ENCODE results near the gene HSPA4L. TPM values are rescaled to one million over a fixed set of nuclear protein-coding genes. Genes with fewer than 3 reads are reported as not detected.

The HSPA4L gene
- total RNA-seq, 1 donor from 2014 or later = 10.9 TPM

DNA sequence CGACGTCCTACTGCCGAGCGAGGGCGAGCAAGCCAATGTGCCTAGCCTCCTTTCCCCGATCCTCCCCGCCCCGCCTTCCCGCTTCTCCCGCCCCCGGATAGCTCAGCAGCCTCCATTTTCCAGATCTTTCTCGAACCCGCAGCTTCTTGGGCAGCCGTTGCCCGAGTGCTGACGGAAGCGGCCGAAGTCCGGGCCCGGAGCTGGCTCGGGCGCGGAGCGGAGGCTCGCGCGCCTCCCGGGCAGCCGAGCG lies 172 bp upstream of the HSPA4L start:
- intact Hi-C loops (cut with micrococcal nuclease) = no loop called here
- DNase-seq (peak; percentile 92), ATAC-seq (peak; percentile 97)

- DNase-seq = peak; percentile 70
- peak; percentile 65 for ATAC-seq
- intact Hi-C loops (cut with micrococcal nuclease) = no loop called here
These were observed 1.1 kb downstream of the HSPA4L start for GRCh38 chr4:127783026-127783769.

- DNase-seq (no peak), ATAC-seq (no peak)
- intact Hi-C loops (cut with micrococcal nuclease) = no loop called here
These were observed 2.0 kb downstream of the HSPA4L start for GRCh38 chr4:127783955-127784770.

DNA sequence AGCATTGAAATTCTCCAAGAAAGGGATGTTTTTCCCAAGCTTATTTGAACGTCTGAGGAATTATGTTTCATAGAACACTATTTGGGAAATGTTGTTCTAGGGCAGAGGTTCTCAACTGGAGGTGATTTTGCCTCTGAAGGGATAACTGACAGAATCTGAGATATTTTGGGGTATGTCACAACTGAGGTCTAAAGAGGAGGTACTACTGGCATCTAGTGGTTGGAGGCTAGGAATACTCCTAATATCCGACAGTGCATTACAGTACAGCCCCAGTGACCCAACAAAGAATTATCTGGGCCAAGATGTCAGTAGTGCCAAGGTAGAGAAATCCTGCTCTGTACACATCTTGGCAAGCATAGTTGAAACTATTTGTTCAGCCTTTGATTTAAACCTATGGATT lies 6.4 kb downstream of the HSPA4L start:
- no peak for DNase-seq
- no peak for ATAC-seq
- intact Hi-C loops (cut with micrococcal nuclease) = no loop called here

- ATAC-seq (no peak), DNase-seq (no peak)
- intact Hi-C loops (cut with micrococcal nuclease) = no loop called here
These were observed 9.3 kb downstream of the HSPA4L start for GRCh38 chr4:127791391-127791790.

DNA sequence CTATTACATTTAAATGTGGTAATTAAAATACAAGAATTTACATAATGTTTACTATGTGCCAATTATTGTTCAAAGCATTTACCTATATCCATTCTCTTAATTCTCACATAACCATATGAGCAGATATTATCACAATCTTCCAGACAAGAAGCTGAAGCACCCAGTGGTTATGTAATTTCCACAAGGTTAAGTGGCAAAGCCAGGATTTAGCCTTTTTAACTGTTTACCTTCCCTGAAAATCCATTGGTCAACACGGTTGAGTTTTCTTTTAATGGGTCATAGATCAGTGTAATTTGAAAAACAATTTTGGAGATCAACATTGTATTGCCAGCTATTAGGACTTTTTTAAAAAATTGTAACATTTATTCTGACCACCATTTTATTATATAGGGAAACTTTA lies 11.4 kb downstream of the HSPA4L start:
- ATAC-seq (no peak), DNase-seq (no peak)
- intact Hi-C loops (cut with micrococcal nuclease) = no loop called here

GRCh38 chr4:127799711-127800110 lies 17.6 kb downstream of the HSPA4L start:
- no peak for ATAC-seq
- DNase-seq = no peak
- intact Hi-C loops (cut with micrococcal nuclease) = no loop called here

- intact Hi-C loops (cut with micrococcal nuclease) = no loop called here
- ATAC-seq (no peak), DNase-seq (no peak)
These were observed 27.2 kb downstream of the HSPA4L start for GRCh38 chr4:127809173-127809800.

GRCh38 chr4:127810551-127810950 lies 28.4 kb downstream of the HSPA4L start:
- intact Hi-C loops (cut with micrococcal nuclease) = no loop called here
- ATAC-seq = no peak
- no peak for DNase-seq

GRCh38 chr4:127822430-127822829 lies 40.3 kb downstream of the HSPA4L start:
- intact Hi-C loops (cut with micrococcal nuclease) = no loop called here
- no peak for DNase-seq
- no peak for ATAC-seq

DNA sequence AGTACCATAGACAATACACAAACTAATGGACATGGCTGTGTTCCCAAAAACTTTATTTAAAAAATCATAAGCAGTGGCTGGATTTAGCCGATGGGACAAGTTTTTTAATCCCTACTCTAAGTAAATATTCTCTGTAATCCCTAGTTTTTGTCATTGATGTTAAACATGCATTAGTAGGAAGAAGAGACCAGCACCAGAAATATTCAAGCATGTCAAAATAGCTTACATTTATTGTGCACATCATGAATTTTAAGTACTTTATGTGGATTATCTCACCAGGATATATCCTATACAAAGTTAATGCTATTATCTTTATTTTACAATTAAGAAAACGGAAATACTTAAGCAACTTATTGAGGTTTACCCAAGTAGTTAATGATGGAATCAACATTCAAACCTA lies 46.0 kb downstream of the HSPA4L start:
- no peak for ATAC-seq
- intact Hi-C loops (cut with micrococcal nuclease) = no loop called here
- DNase-seq = no peak

- no peak for ATAC-seq
- intact Hi-C loops (cut with micrococcal nuclease) = no loop called here
- DNase-seq = no peak
These were observed 46.9 kb downstream of the HSPA4L start for GRCh38 chr4:127829014-127829413.

DNA sequence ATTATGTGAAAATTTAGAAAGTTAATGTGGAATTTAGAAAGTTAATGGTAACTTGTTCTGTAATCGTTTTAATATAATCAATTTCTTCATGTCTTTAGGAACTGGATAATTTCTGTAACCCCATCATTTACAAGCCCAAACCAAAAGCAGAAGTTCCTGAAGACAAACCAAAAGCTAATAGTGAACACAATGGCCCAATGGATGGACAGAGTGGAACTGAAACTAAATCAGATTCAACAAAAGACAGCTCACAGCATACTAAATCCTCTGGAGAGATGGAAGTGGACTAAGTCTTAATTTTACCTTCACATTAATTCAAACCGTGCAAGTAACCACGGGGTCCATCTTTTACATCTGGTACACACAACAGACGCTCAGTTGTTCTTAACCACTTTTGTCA lies 50.5 kb downstream of the HSPA4L start:
- intact Hi-C loops (cut with micrococcal nuclease) = no loop called here
- DNase-seq (no peak), ATAC-seq (no peak)

DNA sequence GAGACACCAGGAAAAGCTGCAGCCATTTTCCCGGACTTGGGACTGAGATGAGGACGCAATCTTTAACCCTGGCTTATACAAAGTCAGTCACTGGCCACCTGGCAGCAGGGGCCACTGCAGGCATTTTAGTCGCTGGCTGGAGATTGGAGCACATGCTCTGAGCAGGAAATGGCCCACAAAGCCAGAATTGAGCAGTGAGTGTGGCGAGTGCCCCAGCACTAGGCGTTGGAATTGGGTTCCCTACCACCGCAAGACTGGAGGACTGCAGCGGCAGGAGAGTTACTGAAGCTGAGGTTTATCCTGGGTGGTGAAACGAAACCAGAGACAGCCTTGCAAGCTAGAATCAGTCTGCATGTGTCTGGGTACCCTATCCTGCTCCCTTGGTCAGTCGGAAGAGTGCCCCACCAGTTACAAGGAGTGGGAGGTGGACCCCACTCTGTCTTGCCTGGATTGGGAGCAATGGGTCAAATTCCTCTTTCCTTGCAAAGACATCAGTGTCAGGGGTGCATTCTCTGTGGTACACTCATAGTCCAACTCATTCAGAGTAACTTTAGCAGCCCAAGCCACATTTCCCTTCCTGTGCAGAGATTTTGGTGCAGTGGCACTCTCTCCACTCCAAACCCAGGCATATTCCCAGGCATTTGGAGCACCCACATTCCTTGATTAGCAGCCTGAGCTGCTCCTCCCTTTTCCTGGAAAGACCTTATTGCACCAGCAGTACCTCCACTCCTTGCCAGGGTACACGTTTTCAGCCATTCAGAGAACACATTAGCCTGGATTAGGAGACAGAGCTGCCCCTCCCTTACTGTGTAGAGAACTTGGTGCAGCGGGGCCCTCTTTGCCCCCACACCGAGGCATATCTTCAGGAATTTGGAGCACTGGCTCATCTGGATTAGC lies 61.8 kb downstream of the HSPA4L start:
- intact Hi-C loops (cut with micrococcal nuclease) = no loop called here
- DNase-seq = no peak
- no peak for ATAC-seq

- ATAC-seq (no peak), DNase-seq (no peak)
- intact Hi-C loops (cut with micrococcal nuclease) = no loop called here
These were observed 62.5 kb downstream of the HSPA4L start for GRCh38 chr4:127844601-127845116.

GRCh38 chr4:127846061-127846460 lies 63.9 kb downstream of the HSPA4L start:
- intact Hi-C loops (cut with micrococcal nuclease) = no loop called here
- DNase-seq (no peak), ATAC-seq (no peak)

- DNase-seq (no peak), ATAC-seq (no peak)
- intact Hi-C loops (cut with micrococcal nuclease) = no loop called here
These were observed 64.6 kb downstream of the HSPA4L start for GRCh38 chr4:127846765-127847164.

GRCh38 chr4:127849505-127850234 lies 67.5 kb downstream of the HSPA4L start:
- ATAC-seq (no peak), DNase-seq (no peak)
- intact Hi-C loops (cut with micrococcal nuclease) = no loop called here

DNA sequence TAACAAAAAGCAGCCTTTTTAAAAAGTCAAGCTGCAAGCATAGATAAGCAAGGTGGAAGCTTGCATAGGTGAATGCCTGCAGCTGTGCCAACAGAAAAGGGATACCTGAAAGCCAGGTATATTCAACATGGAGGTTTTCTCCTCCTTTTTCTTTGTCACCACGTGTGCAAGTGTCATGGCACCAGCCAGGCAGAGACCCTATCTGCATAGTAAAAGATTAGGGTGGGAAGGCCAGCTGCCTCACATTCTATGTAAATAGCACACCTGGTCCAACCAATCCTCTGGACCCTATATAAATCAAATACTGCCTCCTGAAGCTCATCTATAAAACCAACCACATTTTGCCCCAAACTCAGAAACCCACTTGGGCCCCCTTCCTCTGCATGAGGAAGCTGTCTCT lies 70.5 kb downstream of the HSPA4L start:
- intact Hi-C loops (cut with micrococcal nuclease) = no loop called here
- DNase-seq = no peak
- no peak for ATAC-seq
